Natural killer cell (primary cell): ENCODE measurements around the gene CLDND2. TPM values are rescaled to one million over a fixed set of nuclear protein-coding genes. Genes with fewer than 3 reads are reported as not detected.

Experiments used
- ATAC-seq, 3 donors: fragments of 150-1000 bp in 2 of 3; fragments of 200-7000 bp in 1 of 3; cut with Tn5 transposase; 1 replicate in 1 of 3; 2 replicates in 2 of 3; pipeline ENCODE4 v1.10.0; 2021; ENCODE audit warnings: mild to moderate bottlenecking in 2 of 3, moderate library complexity in 2 of 3
- DNase-seq, 2 donors: peaks; one replicate each; pipeline versions ENCODE4 v3.0.0 to v3.0.0-alpha.2; 2013 to 2021; ENCODE audit warnings: mixed read lengths in 1 of 2
- H3K27ac ChIP-seq: one replicate; pipeline ENCODE4 v1.5.1; 2013; ENCODE audit warnings: mild to moderate bottlenecking, low read length
- H3K27me3 ChIP-seq: one replicate; pipeline ENCODE4 v1.6.1; 2013; ENCODE audit warnings: low read length; ENCODE audit not compliant: control insufficient read depth, insufficient read depth
- H3K36me3 ChIP-seq: one replicate; pipeline ENCODE4 v1.6.1; 2013; ENCODE audit warnings: low read length; ENCODE audit not compliant: control insufficient read depth, insufficient read depth
- H3K4me1 ChIP-seq: one replicate; pipeline ENCODE4 v1.6.1; 2013; ENCODE audit warnings: low read length; ENCODE audit not compliant: control insufficient read depth, insufficient read depth
- H3K4me3 ChIP-seq: one replicate; pipeline ENCODE4 v1.5.1; 2013; ENCODE audit warnings: low read length
- H3K9me3 ChIP-seq: one replicate; pipeline ENCODE4 v1.6.1; 2013; ENCODE audit warnings: low read length; ENCODE audit not compliant: control insufficient read depth, insufficient read depth
- H3K27ac Mint-ChIP-seq, 2 donors: one replicate each; pipeline ENCODE4 v1.8.0; 2022; ENCODE audit warnings: mild to moderate bottlenecking in 2 of 2, mixed read lengths in 2 of 2, moderate library complexity in 1 of 2
- H3K27me3 Mint-ChIP-seq, 2 donors: one replicate each; pipeline ENCODE4 v1.8.0; 2022; ENCODE audit warnings: low read depth in 2 of 2, mixed read lengths in 2 of 2
- H3K36me3 Mint-ChIP-seq: one replicate; pipeline ENCODE4 v1.8.0; 2022; ENCODE audit warnings: mixed read lengths
- H3K4me1 Mint-ChIP-seq, 2 donors: one replicate each; pipeline ENCODE4 v1.8.0; 2022; ENCODE audit warnings: mixed read lengths in 2 of 2
- H3K4me3 Mint-ChIP-seq: one replicate; pipeline ENCODE4 v1.8.0; 2022; ENCODE audit warnings: mild to moderate bottlenecking, moderate library complexity, mixed read lengths
- H3K9me3 Mint-ChIP-seq, 2 donors: one replicate each; pipeline ENCODE4 v1.8.0; 2022; ENCODE audit warnings: mixed read lengths in 2 of 2
- CTCF ChIP-seq: fragments of 200-600 bp; IDR thresholded peaks from one replicate; pipeline ENCODE4 v1.8.0; 2022; ENCODE audit warnings: antibody characterized with exemption
- WGBS: methylation state at CpG from one replicate; pipeline ENCODE4 v1.1.7; 2013; ENCODE audit warnings: missing lambda C conversion rate; ENCODE audit not compliant: insufficient coverage; 5-methylcytosine and 5-hydroxymethylcytosine counted together
- intact Hi-C: fragments of 100-400 bp; cut with micrococcal nuclease; formaldehyde crosslinking; loops from one replicate; pipeline ENCODE4 v1.14.2; 2022
- total RNA-seq, 4 donors: library from RNA; stranded (reverse); fragments of 120-200 nt in 1 of 4; gene quantifications; one replicate each; pipeline versions ENCODE4 v1.2.3 to v1.2.4, GENCODE V29; 2013 to 2022

Gene CLDND2
- total RNA-seq, 3 donors from 2014 or later (not counting 1 experiment from before 2014, with no cell fraction given): 72.8 to 83.2 (median 75.3) TPM

GRCh38 chr19:51342631-51343569, 25.9 kb downstream of the CLDND2 start:
- 66% methylated on average over 9 of the region's 9 CpGs for WGBS
- no peak for TF ChIP-seq CTCF
- peaks cover 0 to 8% of the 10 kb centered on the region in 2 donors for H3K27me3 Mint-ChIP-seq
- H3K9me3 ChIP-seq: no peaks in the 10 kb centered on the region
- no peak for DNase-seq
- no peak overlapping the region for H3K4me3 ChIP-seq
- no peak for ATAC-seq
- H3K36me3 Mint-ChIP-seq: no peaks in the 10 kb centered on the region
- intact Hi-C loops: no loop called here
- H3K4me3 Mint-ChIP-seq: peak overlapping the region; percentile 67
- H3K4me1 Mint-ChIP-seq: peaks cover 8 to 26% of the 10 kb centered on the region in 2 donors
- peak overlapping the region in 1 of 2 donors; percentile 76 for H3K27ac Mint-ChIP-seq
- H3K27me3 ChIP-seq: no peaks in the 10 kb centered on the region
- H3K9me3 Mint-ChIP-seq: no peaks in the 10 kb centered on the region
- H3K4me1 ChIP-seq: peaks cover 36% of the 10 kb centered on the region
- peaks cover 7% of the 10 kb centered on the region for H3K36me3 ChIP-seq
- no peak overlapping the region for H3K27ac ChIP-seq

- Mint-ChIP-seq H3K27ac (peak within 1 kb of the TSS; percentile 37 to 87), H3K36me3 (no peaks in the 10 kb centered on the region), H3K9me3 (no peaks in the 10 kb centered on the region), H3K27me3 (peaks cover 0 to 8% of the 10 kb centered on the region in 2 donors), H3K4me3 (peak within 1 kb of the TSS; percentile 70), H3K4me1 (peaks cover 8 to 26% of the 10 kb centered on the region in 2 donors)
- H3K36me3 ChIP-seq: peaks cover 5% of the 10 kb centered on the region
- no peaks in the 10 kb centered on the region for H3K27me3 ChIP-seq
- no peak within 1 kb of the TSS for H3K27ac ChIP-seq
- H3K4me1 ChIP-seq: peaks cover 36% of the 10 kb centered on the region
- intact Hi-C loops: no loop called here
- no peak within 1 kb of the TSS for H3K4me3 ChIP-seq
- WGBS: 70% methylated on average over 3 of the region's 3 CpGs
- no peak for ATAC-seq
- TF ChIP-seq CTCF: no peak
- DNase-seq: no peak
- H3K9me3 ChIP-seq: no peaks in the 10 kb centered on the region
Measured at GRCh38 chr19:51341976-51342580, 26.7 kb downstream of the CLDND2 start, which contains the start of gene VSIG10L. VSIG10L (minus strand) TSS chr19:51342139; CDS start chr19:51342124, 15 bp downstream.

- H3K9me3 ChIP-seq: no peaks in the 10 kb centered on the region
- WGBS: 91% methylated on average over 18 of the region's 18 CpGs
- H3K27ac ChIP-seq: no peak overlapping the region
- intact Hi-C loops: no loop called here
- peaks cover 0 to 8% of the 10 kb centered on the region in 2 donors for H3K27me3 Mint-ChIP-seq
- H3K36me3 ChIP-seq: no peaks in the 10 kb centered on the region
- H3K27me3 ChIP-seq: no peaks in the 10 kb centered on the region
- ATAC-seq (no peak), DNase-seq (no peak)
- peak overlapping the region; percentile 70 for H3K4me3 Mint-ChIP-seq
- no peaks in the 10 kb centered on the region for H3K9me3 Mint-ChIP-seq
- peaks cover 8 to 26% of the 10 kb centered on the region in 2 donors for H3K4me1 Mint-ChIP-seq
- TF ChIP-seq CTCF: no peak
- H3K36me3 Mint-ChIP-seq: no peaks in the 10 kb centered on the region
- H3K4me1 ChIP-seq: peaks cover 36% of the 10 kb centered on the region
- peak overlapping the region in 1 of 2 donors; percentile 87 for H3K27ac Mint-ChIP-seq
- H3K4me3 ChIP-seq: no peak overlapping the region
Measured at GRCh38 chr19:51341066-51341465, 27.7 kb downstream of the CLDND2 start.
